IMR-90 (cell line): Measurements from ENCODE around the gene EFHD2. TPM values are rescaled to one million over a fixed set of nuclear protein-coding genes. Genes with fewer than 3 reads are reported as not detected.

Source experiments
- ATAC-seq: fragments of 200-7000 bp; cut with Tn5 transposase; 2 replicates; pipeline ENCODE4 v1.9.1; 2020; ENCODE audit warnings: low read depth, mild to moderate bottlenecking, moderate library complexity
- BruUV-seq: library from RNA; stranded (reverse); fragments of 400-500 nt; replicated peaks from 2 replicates; lab custom pipeline; 2021; lab: Mats Ljungman, UMichigan
- CTCF ChIA-PET: fragments of 300-600 bp; formaldehyde crosslinking; extraction: SDS; loops from one replicate; lab custom pipeline; 2021; ENCODE audit warnings: antibody characterized with exemption; lab: Yijun Ruan, JAX
- POLR2A ChIA-PET: fragments of 300-600 bp; sonication (Branson Sonifier 250); formaldehyde crosslinking; loops from one replicate; lab custom pipeline; 2022; ENCODE audit warnings: antibody characterized with exemption; ENCODE audit not compliant: unreplicated experiment; lab: Charles Lee
- DNase-seq: peaks from one replicate; pipeline ENCODE4 v3.0.0; 2013
- H2AFZ ChIP-seq: replicated peaks from 2 replicates; pipeline ENCODE3; 2013; ENCODE audit warnings: low read length, mild to moderate bottlenecking; ENCODE audit not compliant: poor library complexity
- H2AK5ac ChIP-seq: 2 replicates; pipeline ENCODE4 v1.6.1; 2013; ENCODE audit warnings: low read depth, low read length, inconsistent platforms
- H2AK9ac ChIP-seq: replicated peaks from 2 replicates; pipeline ENCODE3; 2013; ENCODE audit warnings: mild to moderate bottlenecking, low read depth, low read length, moderate library complexity; ENCODE audit not compliant: poor library complexity
- H2BK120ac ChIP-seq: 2 replicates; pipeline ENCODE4 v1.6.1; 2013; ENCODE audit warnings: low read depth, low read length, inconsistent platforms
- H2BK15ac ChIP-seq: 3 replicates; pipeline ENCODE4 v1.6.1; 2013; ENCODE audit warnings: low read depth, low read length, inconsistent platforms
- H2BK20ac ChIP-seq: 2 replicates; pipeline ENCODE4 v1.6.1; 2013; ENCODE audit warnings: low read depth, mild to moderate bottlenecking, inconsistent platforms, low read length, moderate library complexity
- H2BK5ac ChIP-seq: 2 replicates; pipeline ENCODE4 v1.6.1; 2013; ENCODE audit warnings: mild to moderate bottlenecking, low read depth, low read length, inconsistent platforms; ENCODE audit not compliant: poor library complexity, severe bottlenecking
- H3K14ac ChIP-seq: replicated peaks from 2 replicates; pipeline ENCODE4 v1.6.1; 2013; ENCODE audit warnings: low read depth, low read length, inconsistent platforms
- H3K18ac ChIP-seq: 2 replicates; pipeline ENCODE4 v1.6.1; 2013; ENCODE audit warnings: low read depth, low read length, control low read depth
- H3K23ac ChIP-seq: 2 replicates; pipeline ENCODE4 v1.6.1; 2013; ENCODE audit warnings: low read depth, low read length, inconsistent platforms
- H3K27ac ChIP-seq: 2 replicates; pipeline ENCODE4 v1.5.1; 2013; ENCODE audit warnings: mild to moderate bottlenecking, control low read depth, low read length; ENCODE audit not compliant: insufficient read depth
- H3K27me3 ChIP-seq: 2 replicates; pipeline ENCODE4 v1.6.1; 2013; ENCODE audit warnings: low read length; ENCODE audit not compliant: control insufficient read depth, insufficient read depth
- H3K36me3 ChIP-seq: 2 replicates; pipeline ENCODE4 v1.6.1; 2013; ENCODE audit warnings: low read length, mixed read lengths; ENCODE audit not compliant: control insufficient read depth, insufficient read depth
- H3K4ac ChIP-seq: 2 replicates; pipeline ENCODE4 v1.6.1; 2013; ENCODE audit warnings: low read depth, low read length, inconsistent platforms
- H3K4me1 ChIP-seq: 2 replicates; pipeline ENCODE4 v1.6.1; 2013; ENCODE audit warnings: low read length, mixed read lengths; ENCODE audit not compliant: control insufficient read depth, insufficient read depth
- H3K4me2 ChIP-seq: 2 replicates; pipeline ENCODE4 v1.6.1; 2013; ENCODE audit warnings: low read depth, mild to moderate bottlenecking, control low read depth, low read length, moderate library complexity
- H3K4me3 ChIP-seq: 2 replicates; pipeline ENCODE4 v1.5.1; 2013; ENCODE audit warnings: low read depth, mild to moderate bottlenecking, control low read depth, low read length, moderate library complexity; ENCODE audit not compliant: insufficient read depth
- H3K56ac ChIP-seq: 2 replicates; pipeline ENCODE4 v1.6.1; 2013; ENCODE audit warnings: low read length, inconsistent platforms; ENCODE audit not compliant: insufficient read depth; ENCODE audit errors: extremely low read depth
- H3K79me1 ChIP-seq, 2 experiments: 2 replicates each; pipeline ENCODE4 v1.6.1; 2013; ENCODE audit warnings: low read length in 2 of 2, inconsistent platforms in 1 of 2, low read depth in 1 of 2
- H3K9ac ChIP-seq: 2 replicates; pipeline ENCODE4 v1.6.1; 2013; ENCODE audit warnings: low read depth, low read length, control low read depth
- H3K9me1 ChIP-seq: 2 replicates; pipeline ENCODE4 v1.6.1; 2013; ENCODE audit warnings: low read length, inconsistent platforms; ENCODE audit not compliant: insufficient read depth
- H3K9me3 ChIP-seq: 2 replicates; pipeline ENCODE4 v1.6.1; 2013; ENCODE audit warnings: low read length; ENCODE audit not compliant: control insufficient read depth, insufficient read depth
- H4K20me1 ChIP-seq: 2 replicates; pipeline ENCODE4 v1.6.1; 2013; ENCODE audit warnings: low read length, inconsistent platforms; ENCODE audit not compliant: insufficient read depth
- H4K5ac ChIP-seq: 2 replicates; pipeline ENCODE4 v1.6.1; 2013; ENCODE audit warnings: mild to moderate bottlenecking, low read depth, low read length, control low read depth
- H4K8ac ChIP-seq, 2 experiments: 2 replicates each; pipeline ENCODE4 v1.6.1; 2013; ENCODE audit warnings: low read depth in 2 of 2, low read length in 2 of 2, control low read depth in 1 of 2, inconsistent platforms in 1 of 2
- H4K91ac ChIP-seq: 2 replicates; pipeline ENCODE4 v1.6.1; 2013; ENCODE audit warnings: low read depth, low read length, inconsistent platforms; ENCODE audit not compliant: insufficient read depth
- CEBPB ChIP-seq: IDR thresholded peaks from 2 replicates; pipeline ENCODE4 v1.6.1; 2012; ENCODE audit warnings: low read depth, low read length, improper control_type of control experiment
- CHD1 ChIP-seq: IDR thresholded peaks from 2 replicates; pipeline ENCODE4 v1.6.1; 2012; ENCODE audit warnings: low read depth, low read length, improper control_type of control experiment
- ELK1 ChIP-seq: fragments of 150-350 bp; IDR thresholded peaks from 2 replicates; pipeline ENCODE4 v1.6.1; 2016; ENCODE audit warnings: low read depth, mild to moderate bottlenecking, low read length, moderate library complexity, borderline replicate concordance
- FOS ChIP-seq: fragments of 150-350 bp; IDR thresholded peaks from 2 replicates; pipeline ENCODE4 v1.6.1; 2016; ENCODE audit warnings: low read depth, low read length
- MAFK ChIP-seq: IDR thresholded peaks from 2 replicates; pipeline ENCODE4 v1.6.1; 2012; ENCODE audit warnings: low read depth, low read length, improper control_type of control experiment
- MAZ ChIP-seq: IDR thresholded peaks from 2 replicates; pipeline ENCODE4 v1.6.1; 2012; ENCODE audit warnings: low read depth, mild to moderate bottlenecking, low read length, improper control_type of control experiment, moderate library complexity, borderline replicate concordance
- MXI1 ChIP-seq: IDR thresholded peaks from 2 replicates; pipeline ENCODE4 v1.6.1; 2012; ENCODE audit warnings: low read depth, mild to moderate bottlenecking, low read length, moderate library complexity, borderline replicate concordance
- NFE2L2 ChIP-seq: fragments of 150-350 bp; IDR thresholded peaks from 2 replicates; pipeline ENCODE4 v1.6.1; 2016; ENCODE audit warnings: low read depth, mild to moderate bottlenecking, low read length
- POLR2A ChIP-seq: IDR thresholded peaks from 2 replicates; pipeline ENCODE4 v1.6.1; 2012; ENCODE audit warnings: mild to moderate bottlenecking, low read depth, low read length
- RAD21 ChIP-seq: IDR thresholded peaks from 2 replicates; pipeline ENCODE4 v1.6.1; 2012; ENCODE audit warnings: low read length, improper control_type of control experiment
- RFX5 ChIP-seq: IDR thresholded peaks from 2 replicates; pipeline ENCODE4 v1.8.0; 2012; ENCODE audit warnings: low read depth, mild to moderate bottlenecking, low read length, moderate library complexity
- SMC3 ChIP-seq: fragments of 150-350 bp; IDR thresholded peaks from 2 replicates; pipeline ENCODE4 v1.6.1; 2016; ENCODE audit warnings: low read depth, mild to moderate bottlenecking, antibody characterized with exemption, low read length, moderate library complexity
- WGBS, 2 experiments: methylation state at CpG; one replicate each; pipeline versions ENCODE4 v1.1.5 to v1.1.7; 2013; ENCODE audit warnings: missing lambda C conversion rate in 2 of 2; ENCODE audit not compliant: insufficient read length in 1 of 2; ENCODE audit errors: extremely low coverage in 2 of 2; 5-methylcytosine and 5-hydroxymethylcytosine counted together
- dilution Hi-C: fragments of 300-500 bp; cut with HindIII; formaldehyde crosslinking; loops from one replicate; pipeline ENCODE4 v1.14.3; 2018; ENCODE audit warnings: low sequenced_read_pairs; ENCODE audit not compliant: unreplicated experiment
- in situ Hi-C: fragments of 300-500 bp; cut with MboI; formaldehyde crosslinking; loops from 3 replicates; pipeline ENCODE4 v1.14.3; 2019; ENCODE audit warnings: low sequenced_read_pairs, inconsistent platforms, mixed read lengths
- intact Hi-C: fragments of 100-400 bp; cut with micrococcal nuclease; formaldehyde crosslinking; loops from 2 replicates; pipeline ENCODE4 v1.10.0; 2022
- polyA plus RNA-seq, 3 experiments: library from polyadenylated mRNA; depleted of rRNA; stranded (reverse); fragments of >200 nt; gene quantifications; 2 replicates each; pipeline ENCODE4 v1.2.3, GENCODE V29; 2012; ENCODE audit warnings: low replicate concordance in 1 of 3
- total RNA-seq: library from RNA; depleted of rRNA; stranded (reverse); fragments of >200 nt; gene quantifications from 2 replicates; pipeline ENCODE4 v1.2.3, GENCODE V29; 2012
- TF ChIP-seq, protein P1 (sequence below): conservative IDR thresholded peaks from 2 replicates; pipeline ENCODE4 v1.5.1; 2012; ENCODE audit warnings: mild to moderate bottlenecking, low read depth, low read length, improper control_type of control experiment

EFHD2 gene
- total and polyA plus RNA-seq, 2 of the 4 experiments (the other 2 are of a cell fraction): 22.6 to 58.9 TPM

- no peak for TF ChIP-seq RAD21
Measured at GRCh38 chr1:15444468-15445389, 35.0 kb downstream of the EFHD2 start (continued).

GRCh38 chr1:15445390-15446122 lies 35.9 kb downstream of the EFHD2 start:
- Histone ChIP-seq H3K56ac (no peak overlapping the region), H2BK15ac (no peak overlapping the region), H4K8ac (no peak overlapping the region), H3K79me1 (no peaks in the 10 kb centered on the region), H3K27ac (no peak overlapping the region), H3K14ac (no peak overlapping the region), H3K4me2 (no peak overlapping the region), H3K9me1 (no peaks in the 10 kb centered on the region), H2BK20ac (no peak overlapping the region), H2AK9ac (peak overlapping the region; percentile 16), H3K27me3 (peaks cover 33% of the 10 kb centered on the region; the same call in 1 of the 2 replicates), H2BK120ac (no peak overlapping the region), H3K23ac (no peak overlapping the region), H4K20me1 (no peaks in the 10 kb centered on the region), H3K18ac (no peak overlapping the region), H4K91ac (no peak overlapping the region), H2AFZ (no peak overlapping the region), H3K4me3 (no peak overlapping the region), H2BK5ac (no peak overlapping the region), H3K9me3 (no peaks in the 10 kb centered on the region), H4K5ac (no peak overlapping the region), H2AK5ac (no peak overlapping the region), H3K9ac (no peak overlapping the region), H3K4ac (no peak overlapping the region), H3K4me1 (no peaks in the 10 kb centered on the region), H3K36me3 (no peaks in the 10 kb centered on the region)
- WGBS, 2 experiments: 89% methylated on average over 12 of the region's 14 CpGs; no CpG with 5 or more reads in 1 of the 2 experiments
- no peak for DNase-seq
- ChIA-PET CTCF (no interaction called here), POLR2A (no interaction called here)
- dilution Hi-C loops (no loop called here), in situ Hi-C loops (no loop called here), intact Hi-C loops (no loop called here)
- no peak for ATAC-seq
- TF ChIP-seq RFX5 (no peak), MAZ (no peak), ELK1 (no peak), MXI1 (no peak), POLR2A (no peak), FOS (no peak), CHD1 (no peak), NFE2L2 (no peak), MAFK (no peak), CEBPB (no peak), RAD21 (no peak), SMC3 (no peak)
- TF ChIP-seq, protein P1, sequence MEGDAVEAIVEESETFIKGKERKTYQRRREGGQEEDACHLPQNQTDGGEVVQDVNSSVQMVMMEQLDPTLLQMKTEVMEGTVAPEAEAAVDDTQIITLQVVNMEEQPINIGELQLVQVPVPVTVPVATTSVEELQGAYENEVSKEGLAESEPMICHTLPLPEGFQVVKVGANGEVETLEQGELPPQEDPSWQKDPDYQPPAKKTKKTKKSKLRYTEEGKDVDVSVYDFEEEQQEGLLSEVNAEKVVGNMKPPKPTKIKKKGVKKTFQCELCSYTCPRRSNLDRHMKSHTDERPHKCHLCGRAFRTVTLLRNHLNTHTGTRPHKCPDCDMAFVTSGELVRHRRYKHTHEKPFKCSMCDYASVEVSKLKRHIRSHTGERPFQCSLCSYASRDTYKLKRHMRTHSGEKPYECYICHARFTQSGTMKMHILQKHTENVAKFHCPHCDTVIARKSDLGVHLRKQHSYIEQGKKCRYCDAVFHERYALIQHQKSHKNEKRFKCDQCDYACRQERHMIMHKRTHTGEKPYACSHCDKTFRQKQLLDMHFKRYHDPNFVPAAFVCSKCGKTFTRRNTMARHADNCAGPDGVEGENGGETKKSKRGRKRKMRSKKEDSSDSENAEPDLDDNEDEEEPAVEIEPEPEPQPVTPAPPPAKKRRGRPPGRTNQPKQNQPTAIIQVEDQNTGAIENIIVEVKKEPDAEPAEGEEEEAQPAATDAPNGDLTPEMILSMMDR: no peak
- no TSS peak for BruUV-seq
